WTC11 (cell line): ENCODE measurements around the gene CPSF3. TPM values are rescaled to one million over a fixed set of nuclear protein-coding genes. Genes with fewer than 3 reads are reported as not detected.

ENCODE experiments used
- ATAC-seq: fragments of 200-7000 bp; cut with Tn5 transposase; 2 replicates; pipeline ENCODE4 v1.10.0; 2021; ENCODE audit warnings: mild to moderate bottlenecking, moderate library complexity
- CTCF ChIA-PET: fragments of 300-600 bp; sonication (Branson Sonifier 250); formaldehyde crosslinking; loops from one replicate; lab custom pipeline; 2021; ENCODE audit warnings: antibody characterized with exemption; lab: Charles Lee
- POLR2A ChIA-PET: fragments of 350-600 bp; sonication (Branson Sonifier 250); formaldehyde crosslinking; loops from one replicate; lab custom pipeline; 2021; ENCODE audit warnings: antibody characterized with exemption; lab: Charles Lee
- DNase-seq: peaks from one replicate; pipeline ENCODE4 v3.0.0; 2021; ENCODE audit warnings: low spot score
- H3K27ac Mint-ChIP-seq: 2 replicates; pipeline ENCODE4 v1.8.0; 2021; ENCODE audit warnings: mixed read lengths
- H3K27me3 Mint-ChIP-seq: 2 replicates; pipeline ENCODE4 v1.8.0; 2021; ENCODE audit warnings: low read depth, mild to moderate bottlenecking, moderate library complexity, mixed read lengths
- H3K36me3 Mint-ChIP-seq: 2 replicates; pipeline ENCODE4 v1.8.0; 2021; ENCODE audit warnings: mixed read lengths
- H3K4me1 Mint-ChIP-seq: 2 replicates; pipeline ENCODE4 v1.8.0; 2022; ENCODE audit warnings: mixed read lengths
- H3K4me3 Mint-ChIP-seq: 2 replicates; pipeline ENCODE4 v1.8.0; 2021; ENCODE audit warnings: mild to moderate bottlenecking, moderate library complexity, mixed read lengths
- H3K9me3 Mint-ChIP-seq: 2 replicates; pipeline ENCODE4 v1.8.0; 2021; ENCODE audit warnings: mixed read lengths
- GABPB1 ChIP-seq: sonication (generic); formaldehyde crosslinking; IDR thresholded peaks from 2 replicates; pipeline ENCODE4 v1.8.1; 2023; ENCODE audit warnings: mild to moderate bottlenecking, missing genetic modification reagents
- JUN ChIP-seq: sonication (generic); formaldehyde crosslinking; IDR thresholded peaks from 2 replicates; pipeline ENCODE4 v1.8.0; 2023; ENCODE audit warnings: mild to moderate bottlenecking, missing genetic modification reagents
- NR2C2 ChIP-seq: sonication (generic); formaldehyde crosslinking; IDR thresholded peaks from 2 replicates; pipeline ENCODE4 v1.8.0; 2022; ENCODE audit warnings: mild to moderate bottlenecking, missing genetic modification reagents
- ZBTB21 ChIP-seq: sonication (generic); formaldehyde crosslinking; IDR thresholded peaks from 2 replicates; pipeline ENCODE4 v1.8.1; 2023; ENCODE audit warnings: mild to moderate bottlenecking, missing genetic modification reagents, borderline replicate concordance
- ZNF317 ChIP-seq: sonication (generic); formaldehyde crosslinking; IDR thresholded peaks from 2 replicates; pipeline ENCODE4 v1.8.1; 2023; ENCODE audit warnings: low read depth, mild to moderate bottlenecking, moderate library complexity, missing genetic modification reagents, borderline replicate concordance
- total RNA-seq: library from RNA; stranded (reverse); gene quantifications from 3 replicates; pipeline ENCODE4 v1.2.3, GENCODE V29; 2021
- TF ChIP-seq, protein P1 (sequence below): sonication (generic); formaldehyde crosslinking; IDR thresholded peaks from 2 replicates; pipeline ENCODE4 v1.8.1; 2023; ENCODE audit warnings: mild to moderate bottlenecking, missing genetic modification reagents, borderline replicate concordance
- TF ChIP-seq, protein P2 (sequence below): fragments of 250-450 bp; sonication (Bioruptor Pico); IDR thresholded peaks from 2 replicates; pipeline ENCODE4 v1.9.0; 2021; ENCODE audit warnings: mild to moderate bottlenecking
- TF ChIP-seq, protein P3 (sequence below): sonication (generic); formaldehyde crosslinking; conservative IDR thresholded peaks from 2 replicates; pipeline ENCODE4 v1.8.1; 2023; ENCODE audit warnings: mild to moderate bottlenecking, low read depth, missing genetic modification reagents, moderate library complexity
- TF ChIP-seq, protein P4 (sequence below): sonication (generic); formaldehyde crosslinking; IDR thresholded peaks from 2 replicates; pipeline ENCODE4 v1.8.1; 2023; ENCODE audit warnings: mild to moderate bottlenecking, missing genetic modification reagents
- TF ChIP-seq, protein P5 (sequence below): sonication (generic); formaldehyde crosslinking; IDR thresholded peaks from 2 replicates; pipeline ENCODE4 v1.8.1; 2022; ENCODE audit warnings: low read depth, missing genetic modification reagents, borderline replicate concordance
- TF ChIP-seq, protein P6 (sequence below): sonication (generic); formaldehyde crosslinking; IDR thresholded peaks from 2 replicates; pipeline ENCODE4 v1.8.1; 2023; ENCODE audit warnings: mild to moderate bottlenecking, missing genetic modification reagents
- TF ChIP-seq, protein P7 (sequence below): sonication (generic); formaldehyde crosslinking; IDR thresholded peaks from 2 replicates; pipeline ENCODE4 v1.8.0; 2023; ENCODE audit warnings: mild to moderate bottlenecking, missing genetic modification reagents
- TF ChIP-seq, protein P8 (sequence below): sonication (generic); formaldehyde crosslinking; IDR thresholded peaks from 2 replicates; pipeline ENCODE4 v1.8.0; 2022; ENCODE audit warnings: mild to moderate bottlenecking, missing genetic modification reagents

The CPSF3 gene
- total RNA-seq, 1 experiment from 2014 or later, result 88.4 TPM

DNA sequence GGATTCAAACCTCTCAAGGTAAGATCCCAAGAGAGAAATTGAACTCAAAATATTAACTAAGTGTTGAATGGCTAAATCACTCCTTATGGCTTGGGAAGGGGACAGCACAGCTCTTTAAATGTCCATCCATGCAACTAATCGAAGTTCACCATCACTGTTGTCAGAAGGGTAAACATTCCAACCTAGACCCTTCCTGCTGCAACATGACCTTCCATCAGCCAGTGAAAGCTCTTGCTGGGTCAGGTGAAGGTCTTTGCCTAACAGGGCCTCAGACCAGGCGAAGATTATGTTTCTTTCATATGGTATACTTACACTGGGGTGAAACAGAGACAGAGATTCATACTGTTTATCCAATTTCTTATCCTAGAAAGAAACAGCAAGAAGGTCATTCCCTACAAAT, 67.3 kb downstream of the CPSF3 start:
- TF ChIP-seq GABPB1 (peak; percentile 43; the same call in 1 of the 2 replicates), ZBTB21 (no peak)
- TF ChIP-seq, protein P1, sequence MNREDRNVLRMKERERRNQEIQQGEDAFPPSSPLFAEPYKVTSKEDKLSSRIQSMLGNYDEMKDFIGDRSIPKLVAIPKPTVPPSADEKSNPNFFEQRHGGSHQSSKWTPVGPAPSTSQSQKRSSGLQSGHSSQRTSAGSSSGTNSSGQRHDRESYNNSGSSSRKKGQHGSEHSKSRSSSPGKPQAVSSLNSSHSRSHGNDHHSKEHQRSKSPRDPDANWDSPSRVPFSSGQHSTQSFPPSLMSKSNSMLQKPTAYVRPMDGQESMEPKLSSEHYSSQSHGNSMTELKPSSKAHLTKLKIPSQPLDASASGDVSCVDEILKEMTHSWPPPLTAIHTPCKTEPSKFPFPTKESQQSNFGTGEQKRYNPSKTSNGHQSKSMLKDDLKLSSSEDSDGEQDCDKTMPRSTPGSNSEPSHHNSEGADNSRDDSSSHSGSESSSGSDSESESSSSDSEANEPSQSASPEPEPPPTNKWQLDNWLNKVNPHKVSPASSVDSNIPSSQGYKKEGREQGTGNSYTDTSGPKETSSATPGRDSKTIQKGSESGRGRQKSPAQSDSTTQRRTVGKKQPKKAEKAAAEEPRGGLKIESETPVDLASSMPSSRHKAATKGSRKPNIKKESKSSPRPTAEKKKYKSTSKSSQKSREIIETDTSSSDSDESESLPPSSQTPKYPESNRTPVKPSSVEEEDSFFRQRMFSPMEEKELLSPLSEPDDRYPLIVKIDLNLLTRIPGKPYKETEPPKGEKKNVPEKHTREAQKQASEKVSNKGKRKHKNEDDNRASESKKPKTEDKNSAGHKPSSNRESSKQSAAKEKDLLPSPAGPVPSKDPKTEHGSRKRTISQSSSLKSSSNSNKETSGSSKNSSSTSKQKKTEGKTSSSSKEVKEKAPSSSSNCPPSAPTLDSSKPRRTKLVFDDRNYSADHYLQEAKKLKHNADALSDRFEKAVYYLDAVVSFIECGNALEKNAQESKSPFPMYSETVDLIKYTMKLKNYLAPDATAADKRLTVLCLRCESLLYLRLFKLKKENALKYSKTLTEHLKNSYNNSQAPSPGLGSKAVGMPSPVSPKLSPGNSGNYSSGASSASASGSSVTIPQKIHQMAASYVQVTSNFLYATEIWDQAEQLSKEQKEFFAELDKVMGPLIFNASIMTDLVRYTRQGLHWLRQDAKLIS (CRISPR knock-in tag), result no peak
- TF ChIP-seq, protein P2, sequence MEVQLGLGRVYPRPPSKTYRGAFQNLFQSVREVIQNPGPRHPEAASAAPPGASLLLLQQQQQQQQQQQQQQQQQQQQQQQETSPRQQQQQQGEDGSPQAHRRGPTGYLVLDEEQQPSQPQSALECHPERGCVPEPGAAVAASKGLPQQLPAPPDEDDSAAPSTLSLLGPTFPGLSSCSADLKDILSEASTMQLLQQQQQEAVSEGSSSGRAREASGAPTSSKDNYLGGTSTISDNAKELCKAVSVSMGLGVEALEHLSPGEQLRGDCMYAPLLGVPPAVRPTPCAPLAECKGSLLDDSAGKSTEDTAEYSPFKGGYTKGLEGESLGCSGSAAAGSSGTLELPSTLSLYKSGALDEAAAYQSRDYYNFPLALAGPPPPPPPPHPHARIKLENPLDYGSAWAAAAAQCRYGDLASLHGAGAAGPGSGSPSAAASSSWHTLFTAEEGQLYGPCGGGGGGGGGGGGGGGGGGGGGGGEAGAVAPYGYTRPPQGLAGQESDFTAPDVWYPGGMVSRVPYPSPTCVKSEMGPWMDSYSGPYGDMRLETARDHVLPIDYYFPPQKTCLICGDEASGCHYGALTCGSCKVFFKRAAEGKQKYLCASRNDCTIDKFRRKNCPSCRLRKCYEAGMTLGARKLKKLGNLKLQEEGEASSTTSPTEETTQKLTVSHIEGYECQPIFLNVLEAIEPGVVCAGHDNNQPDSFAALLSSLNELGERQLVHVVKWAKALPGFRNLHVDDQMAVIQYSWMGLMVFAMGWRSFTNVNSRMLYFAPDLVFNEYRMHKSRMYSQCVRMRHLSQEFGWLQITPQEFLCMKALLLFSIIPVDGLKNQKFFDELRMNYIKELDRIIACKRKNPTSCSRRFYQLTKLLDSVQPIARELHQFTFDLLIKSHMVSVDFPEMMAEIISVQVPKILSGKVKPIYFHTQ (CRISPR knock-in tag), result no peak
- H3K4me3 Mint-ChIP-seq, result no peak overlapping the region
- no peaks in the 10 kb centered on the region for H3K9me3 Mint-ChIP-seq
- H3K36me3 Mint-ChIP-seq, result peaks cover 68% of the 10 kb centered on the region
- CTCF ChIA-PET, result no interaction called here
- no peaks in the 10 kb centered on the region for H3K27me3 Mint-ChIP-seq
- no peaks in the 10 kb centered on the region for H3K4me1 Mint-ChIP-seq
- no peak for ATAC-seq
- H3K27ac Mint-ChIP-seq, result no peak overlapping the region
- POLR2A ChIA-PET, result no interaction called here
- no peak for DNase-seq

DNA sequence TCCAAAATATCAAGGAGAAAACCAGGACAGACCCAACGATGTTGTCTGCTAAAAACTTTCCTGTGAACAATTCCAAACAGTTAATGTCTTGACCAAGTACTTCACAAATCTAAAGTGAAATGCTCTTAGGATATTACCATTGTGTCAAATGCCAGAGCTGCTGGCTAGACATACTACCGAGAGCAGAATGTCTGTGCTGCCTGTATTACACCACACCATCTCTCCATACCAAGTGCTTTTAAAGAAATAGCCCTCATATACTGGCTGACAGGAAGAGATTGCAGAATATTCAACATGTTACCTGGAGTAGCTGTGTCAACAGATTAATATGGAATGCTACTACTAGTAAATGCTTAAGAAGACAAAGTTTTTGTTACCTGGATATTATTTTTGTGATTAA, 69.5 kb downstream of the CPSF3 start:
- H3K36me3 Mint-ChIP-seq, result peaks cover 65% of the 10 kb centered on the region
- H3K9me3 Mint-ChIP-seq, result no peaks in the 10 kb centered on the region
- H3K4me1 Mint-ChIP-seq, result 0 out of 2 replicates have a peak, but pooled peaks cover 5% of the 10 kb centered on the region
- no peak overlapping the region for H3K4me3 Mint-ChIP-seq
- no peaks in the 10 kb centered on the region for H3K27me3 Mint-ChIP-seq
- ChIA-PET CTCF (no interaction called here), POLR2A (no interaction called here)
- no peak overlapping the region for H3K27ac Mint-ChIP-seq
- ATAC-seq (no peak), DNase-seq (no peak)
- TF ChIP-seq ZNF317 (CRISPR knock-in tag) (no peak), JUN (CRISPR knock-in tag) (no peak), NR2C2 (CRISPR knock-in tag) (no peak), ZBTB21 (no peak)
- TF ChIP-seq, protein P3, sequence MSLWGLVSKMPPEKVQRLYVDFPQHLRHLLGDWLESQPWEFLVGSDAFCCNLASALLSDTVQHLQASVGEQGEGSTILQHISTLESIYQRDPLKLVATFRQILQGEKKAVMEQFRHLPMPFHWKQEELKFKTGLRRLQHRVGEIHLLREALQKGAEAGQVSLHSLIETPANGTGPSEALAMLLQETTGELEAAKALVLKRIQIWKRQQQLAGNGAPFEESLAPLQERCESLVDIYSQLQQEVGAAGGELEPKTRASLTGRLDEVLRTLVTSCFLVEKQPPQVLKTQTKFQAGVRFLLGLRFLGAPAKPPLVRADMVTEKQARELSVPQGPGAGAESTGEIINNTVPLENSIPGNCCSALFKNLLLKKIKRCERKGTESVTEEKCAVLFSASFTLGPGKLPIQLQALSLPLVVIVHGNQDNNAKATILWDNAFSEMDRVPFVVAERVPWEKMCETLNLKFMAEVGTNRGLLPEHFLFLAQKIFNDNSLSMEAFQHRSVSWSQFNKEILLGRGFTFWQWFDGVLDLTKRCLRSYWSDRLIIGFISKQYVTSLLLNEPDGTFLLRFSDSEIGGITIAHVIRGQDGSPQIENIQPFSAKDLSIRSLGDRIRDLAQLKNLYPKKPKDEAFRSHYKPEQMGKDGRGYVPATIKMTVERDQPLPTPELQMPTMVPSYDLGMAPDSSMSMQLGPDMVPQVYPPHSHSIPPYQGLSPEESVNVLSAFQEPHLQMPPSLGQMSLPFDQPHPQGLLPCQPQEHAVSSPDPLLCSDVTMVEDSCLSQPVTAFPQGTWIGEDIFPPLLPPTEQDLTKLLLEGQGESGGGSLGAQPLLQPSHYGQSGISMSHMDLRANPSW (CRISPR knock-in tag), result no peak
- TF ChIP-seq, protein P4, sequence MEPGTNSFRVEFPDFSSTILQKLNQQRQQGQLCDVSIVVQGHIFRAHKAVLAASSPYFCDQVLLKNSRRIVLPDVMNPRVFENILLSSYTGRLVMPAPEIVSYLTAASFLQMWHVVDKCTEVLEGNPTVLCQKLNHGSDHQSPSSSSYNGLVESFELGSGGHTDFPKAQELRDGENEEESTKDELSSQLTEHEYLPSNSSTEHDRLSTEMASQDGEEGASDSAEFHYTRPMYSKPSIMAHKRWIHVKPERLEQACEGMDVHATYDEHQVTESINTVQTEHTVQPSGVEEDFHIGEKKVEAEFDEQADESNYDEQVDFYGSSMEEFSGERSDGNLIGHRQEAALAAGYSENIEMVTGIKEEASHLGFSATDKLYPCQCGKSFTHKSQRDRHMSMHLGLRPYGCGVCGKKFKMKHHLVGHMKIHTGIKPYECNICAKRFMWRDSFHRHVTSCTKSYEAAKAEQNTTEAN (CRISPR knock-in tag), result no peak
- TF ChIP-seq, protein P5, sequence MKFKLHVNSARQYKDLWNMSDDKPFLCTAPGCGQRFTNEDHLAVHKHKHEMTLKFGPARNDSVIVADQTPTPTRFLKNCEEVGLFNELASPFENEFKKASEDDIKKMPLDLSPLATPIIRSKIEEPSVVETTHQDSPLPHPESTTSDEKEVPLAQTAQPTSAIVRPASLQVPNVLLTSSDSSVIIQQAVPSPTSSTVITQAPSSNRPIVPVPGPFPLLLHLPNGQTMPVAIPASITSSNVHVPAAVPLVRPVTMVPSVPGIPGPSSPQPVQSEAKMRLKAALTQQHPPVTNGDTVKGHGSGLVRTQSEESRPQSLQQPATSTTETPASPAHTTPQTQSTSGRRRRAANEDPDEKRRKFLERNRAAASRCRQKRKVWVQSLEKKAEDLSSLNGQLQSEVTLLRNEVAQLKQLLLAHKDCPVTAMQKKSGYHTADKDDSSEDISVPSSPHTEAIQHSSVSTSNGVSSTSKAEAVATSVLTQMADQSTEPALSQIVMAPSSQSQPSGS (CRISPR knock-in tag), result no peak
- TF ChIP-seq, protein P6, sequence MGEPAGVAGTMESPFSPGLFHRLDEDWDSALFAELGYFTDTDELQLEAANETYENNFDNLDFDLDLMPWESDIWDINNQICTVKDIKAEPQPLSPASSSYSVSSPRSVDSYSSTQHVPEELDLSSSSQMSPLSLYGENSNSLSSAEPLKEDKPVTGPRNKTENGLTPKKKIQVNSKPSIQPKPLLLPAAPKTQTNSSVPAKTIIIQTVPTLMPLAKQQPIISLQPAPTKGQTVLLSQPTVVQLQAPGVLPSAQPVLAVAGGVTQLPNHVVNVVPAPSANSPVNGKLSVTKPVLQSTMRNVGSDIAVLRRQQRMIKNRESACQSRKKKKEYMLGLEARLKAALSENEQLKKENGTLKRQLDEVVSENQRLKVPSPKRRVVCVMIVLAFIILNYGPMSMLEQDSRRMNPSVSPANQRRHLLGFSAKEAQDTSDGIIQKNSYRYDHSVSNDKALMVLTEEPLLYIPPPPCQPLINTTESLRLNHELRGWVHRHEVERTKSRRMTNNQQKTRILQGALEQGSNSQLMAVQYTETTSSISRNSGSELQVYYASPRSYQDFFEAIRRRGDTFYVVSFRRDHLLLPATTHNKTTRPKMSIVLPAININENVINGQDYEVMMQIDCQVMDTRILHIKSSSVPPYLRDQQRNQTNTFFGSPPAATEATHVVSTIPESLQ, result no peak
- TF ChIP-seq, protein P7, sequence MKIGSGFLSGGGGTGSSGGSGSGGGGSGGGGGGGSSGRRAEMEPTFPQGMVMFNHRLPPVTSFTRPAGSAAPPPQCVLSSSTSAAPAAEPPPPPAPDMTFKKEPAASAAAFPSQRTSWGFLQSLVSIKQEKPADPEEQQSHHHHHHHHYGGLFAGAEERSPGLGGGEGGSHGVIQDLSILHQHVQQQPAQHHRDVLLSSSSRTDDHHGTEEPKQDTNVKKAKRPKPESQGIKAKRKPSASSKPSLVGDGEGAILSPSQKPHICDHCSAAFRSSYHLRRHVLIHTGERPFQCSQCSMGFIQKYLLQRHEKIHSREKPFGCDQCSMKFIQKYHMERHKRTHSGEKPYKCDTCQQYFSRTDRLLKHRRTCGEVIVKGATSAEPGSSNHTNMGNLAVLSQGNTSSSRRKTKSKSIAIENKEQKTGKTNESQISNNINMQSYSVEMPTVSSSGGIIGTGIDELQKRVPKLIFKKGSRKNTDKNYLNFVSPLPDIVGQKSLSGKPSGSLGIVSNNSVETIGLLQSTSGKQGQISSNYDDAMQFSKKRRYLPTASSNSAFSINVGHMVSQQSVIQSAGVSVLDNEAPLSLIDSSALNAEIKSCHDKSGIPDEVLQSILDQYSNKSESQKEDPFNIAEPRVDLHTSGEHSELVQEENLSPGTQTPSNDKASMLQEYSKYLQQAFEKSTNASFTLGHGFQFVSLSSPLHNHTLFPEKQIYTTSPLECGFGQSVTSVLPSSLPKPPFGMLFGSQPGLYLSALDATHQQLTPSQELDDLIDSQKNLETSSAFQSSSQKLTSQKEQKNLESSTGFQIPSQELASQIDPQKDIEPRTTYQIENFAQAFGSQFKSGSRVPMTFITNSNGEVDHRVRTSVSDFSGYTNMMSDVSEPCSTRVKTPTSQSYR, result no peak
- TF ChIP-seq, protein P8, sequence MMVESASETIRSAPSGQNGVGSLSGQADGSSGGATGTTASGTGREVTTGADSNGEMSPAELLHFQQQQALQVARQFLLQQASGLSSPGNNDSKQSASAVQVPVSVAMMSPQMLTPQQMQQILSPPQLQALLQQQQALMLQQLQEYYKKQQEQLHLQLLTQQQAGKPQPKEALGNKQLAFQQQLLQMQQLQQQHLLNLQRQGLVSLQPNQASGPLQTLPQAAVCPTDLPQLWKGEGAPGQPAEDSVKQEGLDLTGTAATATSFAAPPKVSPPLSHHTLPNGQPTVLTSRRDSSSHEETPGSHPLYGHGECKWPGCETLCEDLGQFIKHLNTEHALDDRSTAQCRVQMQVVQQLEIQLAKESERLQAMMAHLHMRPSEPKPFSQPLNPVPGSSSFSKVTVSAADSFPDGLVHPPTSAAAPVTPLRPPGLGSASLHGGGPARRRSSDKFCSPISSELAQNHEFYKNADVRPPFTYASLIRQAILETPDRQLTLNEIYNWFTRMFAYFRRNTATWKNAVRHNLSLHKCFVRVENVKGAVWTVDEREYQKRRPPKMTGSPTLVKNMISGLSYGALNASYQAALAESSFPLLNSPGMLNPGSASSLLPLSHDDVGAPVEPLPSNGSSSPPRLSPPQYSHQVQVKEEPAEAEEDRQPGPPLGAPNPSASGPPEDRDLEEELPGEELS (CRISPR knock-in tag), result no peak
